H9 (cell line): ENCODE measurements around the gene MYMX. TPM values are rescaled to one million over a fixed set of nuclear protein-coding genes. Genes with fewer than 3 reads are reported as not detected.

ENCODE experiments used
- DNase-seq: peaks from one replicate; pipeline ENCODE4 v3.0.0-alpha.2; 2017
- H2AFZ ChIP-seq: one replicate; pipeline ENCODE4 v1.6.1; 2013; ENCODE audit warnings: mild to moderate bottlenecking, low read length, control low read depth, moderate library complexity
- H2AK5ac ChIP-seq: 2 replicates; pipeline ENCODE4 v1.6.1; 2013; ENCODE audit warnings: low read length, control low read depth, mixed read lengths; ENCODE audit not compliant: insufficient read length
- H2BK120ac ChIP-seq: one replicate; pipeline ENCODE4 v1.6.1; 2013; ENCODE audit warnings: low read depth, mild to moderate bottlenecking, low read length, control low read depth, inconsistent platforms; ENCODE audit not compliant: poor library complexity, severe bottlenecking
- H2BK12ac ChIP-seq: 2 replicates; pipeline ENCODE4 v1.6.1; 2013; ENCODE audit warnings: low read length, control low read depth, mixed read lengths, low read depth; ENCODE audit not compliant: insufficient read length
- H2BK15ac ChIP-seq: 2 replicates; pipeline ENCODE4 v1.6.1; 2013; ENCODE audit warnings: low read depth, low read length, control low read depth
- H2BK20ac ChIP-seq: one replicate; pipeline ENCODE4 v1.6.1; 2013; ENCODE audit warnings: low read depth, mild to moderate bottlenecking, low read length, control low read depth, inconsistent platforms; ENCODE audit not compliant: poor library complexity, severe bottlenecking
- H2BK5ac ChIP-seq: 2 replicates; pipeline ENCODE4 v1.6.1; 2013; ENCODE audit warnings: low read length, control low read depth, mixed read lengths; ENCODE audit not compliant: insufficient read length
- H3K14ac ChIP-seq: 2 replicates; pipeline ENCODE4 v1.6.1; 2013; ENCODE audit warnings: low read length, control low read depth; ENCODE audit not compliant: insufficient read depth
- H3K18ac ChIP-seq: 2 replicates; pipeline ENCODE4 v1.6.1; 2013; ENCODE audit warnings: low read depth, mild to moderate bottlenecking, mixed read lengths, low read length, control low read depth; ENCODE audit not compliant: insufficient read length
- H3K23ac ChIP-seq: 2 replicates; pipeline ENCODE4 v1.6.1; 2013; ENCODE audit warnings: low read length, control low read depth, mixed read lengths, low read depth; ENCODE audit not compliant: insufficient read length
- H3K23me2 ChIP-seq: 2 replicates; pipeline ENCODE4 v1.6.1; 2013; ENCODE audit warnings: low read depth, mild to moderate bottlenecking, mixed read lengths, low read length, control low read depth; ENCODE audit not compliant: insufficient read length, poor library complexity, severe bottlenecking
- H3K27ac ChIP-seq: 2 replicates; pipeline ENCODE4 v1.5.1; 2013; ENCODE audit warnings: low read length, control low read depth, mixed read lengths, low read depth; ENCODE audit not compliant: insufficient read length
- H3K27me3 ChIP-seq: 2 replicates; pipeline ENCODE4 v1.6.1; 2013; ENCODE audit warnings: low read length, control low read depth, inconsistent platforms; ENCODE audit not compliant: insufficient read depth
- H3K4ac ChIP-seq: 2 replicates; pipeline ENCODE4 v1.6.1; 2013; ENCODE audit warnings: low read depth, mild to moderate bottlenecking, control low read depth, inconsistent platforms, low read length, moderate library complexity
- H3K4me1 ChIP-seq: 2 replicates; pipeline ENCODE4 v1.6.1; 2013; ENCODE audit warnings: low read length, control low read depth, inconsistent platforms; ENCODE audit not compliant: insufficient read depth
- H3K4me2 ChIP-seq: 2 replicates; pipeline ENCODE4 v1.6.1; 2013; ENCODE audit warnings: low read length, control low read depth, mixed read lengths; ENCODE audit not compliant: insufficient read length, insufficient read depth
- H3K56ac ChIP-seq: 2 replicates; pipeline ENCODE4 v1.6.1; 2013; ENCODE audit warnings: low read depth, mild to moderate bottlenecking, mixed read lengths, low read length, control low read depth; ENCODE audit not compliant: insufficient read length
- H3K79me1 ChIP-seq: 2 replicates; pipeline ENCODE4 v1.6.1; 2013; ENCODE audit warnings: low read depth, mild to moderate bottlenecking, moderate library complexity, low read length, control low read depth, inconsistent platforms; ENCODE audit not compliant: insufficient read depth, poor library complexity, severe bottlenecking
- H3K79me2 ChIP-seq: 2 replicates; pipeline ENCODE4 v1.6.1; 2013; ENCODE audit warnings: low read length, control low read depth, inconsistent platforms; ENCODE audit not compliant: insufficient read depth
- H3K9ac ChIP-seq: 2 replicates; pipeline ENCODE4 v1.6.1; 2013; ENCODE audit warnings: low read length, control low read depth, mixed read lengths; ENCODE audit not compliant: insufficient read length; ENCODE audit errors: extremely low read depth
- H3K9me3 ChIP-seq: one replicate; pipeline ENCODE4 v1.6.1; 2013; ENCODE audit warnings: low read depth, low read length, inconsistent platforms; ENCODE audit not compliant: control insufficient read depth
- H3T11ph ChIP-seq: one replicate; pipeline ENCODE4 v1.6.1; 2013; ENCODE audit warnings: mild to moderate bottlenecking, low read length, control low read depth, inconsistent platforms
- H4K20me1 ChIP-seq: one replicate; pipeline ENCODE4 v1.6.1; 2013; ENCODE audit not compliant: control insufficient read depth, insufficient read length, insufficient read depth
- H4K5ac ChIP-seq: 2 replicates; pipeline ENCODE4 v1.6.1; 2013; ENCODE audit warnings: low read depth, mild to moderate bottlenecking, mixed read lengths, low read length, control low read depth; ENCODE audit not compliant: insufficient read length
- H4K8ac ChIP-seq: replicated peaks from 2 replicates; pipeline ENCODE4 v1.6.1; 2013; ENCODE audit warnings: low read length, control low read depth, mixed read lengths, low read depth; ENCODE audit not compliant: insufficient read length
- H4K91ac ChIP-seq: 2 replicates; pipeline ENCODE4 v1.6.1; 2013; ENCODE audit warnings: low read depth, mild to moderate bottlenecking, moderate library complexity, mixed read lengths, low read length, control low read depth; ENCODE audit not compliant: insufficient read length
- H3K27ac Mint-ChIP-seq, 3 experiments: 2 replicates in 2 of 3; 3 replicates in 1 of 3; pipeline ENCODE4 v1.8.0; 2020 to 2021; ENCODE audit warnings: mixed read lengths in 3 of 3, mild to moderate bottlenecking in 1 of 3, moderate library complexity in 1 of 3
- H3K27me3 Mint-ChIP-seq: 2 replicates; pipeline ENCODE4 v1.8.0; 2021; ENCODE audit warnings: low read depth, mild to moderate bottlenecking, moderate library complexity, mixed read lengths
- H3K36me3 Mint-ChIP-seq, 3 experiments: 2 replicates in 2 of 3; 3 replicates in 1 of 3; pipeline ENCODE4 v1.8.0; 2020 to 2021; ENCODE audit warnings: low read depth in 3 of 3, mixed read lengths in 3 of 3; ENCODE audit not compliant: insufficient read depth in 1 of 3
- H3K4me1 Mint-ChIP-seq, 2 experiments: 2 replicates each; pipeline ENCODE4 v1.8.0; 2020; ENCODE audit warnings: mixed read lengths in 2 of 2
- H3K4me3 Mint-ChIP-seq, 2 experiments: 2 replicates in 1 of 2; 3 replicates in 1 of 2; pipeline ENCODE4 v1.8.0; 2020 to 2021; ENCODE audit warnings: mild to moderate bottlenecking in 2 of 2, mixed read lengths in 2 of 2, moderate library complexity in 1 of 2
- H3K9me3 Mint-ChIP-seq, 2 experiments: 2 replicates in 1 of 2; 3 replicates in 1 of 2; pipeline ENCODE4 v1.8.0; 2020; ENCODE audit warnings: mild to moderate bottlenecking in 2 of 2, mixed read lengths in 2 of 2, moderate library complexity in 1 of 2
- WGBS: extraction: QIAGEN DNeasy Blood & Tissue Kit; methylation state at CpG from one replicate; pipeline ENCODE4 v1.1.7; 2013; ENCODE audit warnings: missing lambda C conversion rate, low lambda C conversion rate, mixed read lengths; ENCODE audit not compliant: insufficient read length; ENCODE audit errors: extremely low coverage; 5-methylcytosine and 5-hydroxymethylcytosine counted together
- total RNA-seq: library from RNA; stranded (reverse); gene quantifications from 2 replicates; pipeline ENCODE4 v1.2.1, GENCODE V29; 2021
- TF ChIP-seq, protein P1 (sequence below): fragments of 200-600 bp; sonication (generic); conservative IDR thresholded peaks from 3 replicates; pipeline ENCODE4 v1.8.0; 2021; ENCODE audit warnings: antibody characterized with exemption, mild to moderate bottlenecking

MYMX gene
- total RNA-seq, 1 experiment from 2014 or later = 1.1 TPM

GRCh38 chr6:44221291-44221960, 4.7 kb downstream of the MYMX start:
- Histone ChIP-seq H2AFZ (no peak overlapping the region), H3K56ac (no peak overlapping the region), H3K9me3 (no peaks in the 10 kb centered on the region), H3K79me1 (peaks cover 17% of the 10 kb centered on the region), H3K23me2 (peaks cover 22% of the 10 kb centered on the region), H3K18ac (no peak overlapping the region), H2BK20ac (no peak overlapping the region), H2BK5ac (no peak overlapping the region), H3K27ac (no peak overlapping the region), H2BK12ac (no peak overlapping the region), H3K9ac (no peak overlapping the region), H2BK120ac (no peak overlapping the region), H4K91ac (no peak overlapping the region), H2BK15ac (no peak overlapping the region), H3K79me2 (peaks cover 17% of the 10 kb centered on the region; the same call in 1 of the 2 replicates), H3K27me3 (no peaks in the 10 kb centered on the region), H3K4me2 (no peak overlapping the region), H4K8ac (no peak overlapping the region), H2AK5ac (no peak overlapping the region), H4K5ac (no peak overlapping the region), H3K23ac (no peak overlapping the region), H3K14ac (no peak overlapping the region), H3K4me1 (peaks cover 22% of the 10 kb centered on the region; the same call in 1 of the 2 replicates), H3K4ac (no peak overlapping the region), H4K20me1 (no peaks in the 10 kb centered on the region), H3T11ph (no peak overlapping the region)
- Mint-ChIP-seq H3K4me3 (peak overlapping the region in 1 of 2 experiments; percentile 54; a peak in 3 of 5 replicates), H3K36me3 (peaks cover 0 to 3% (median 2%) of the 10 kb centered on the region in 3 experiments; a peak in 3 of 7 replicates), H3K27ac (peak overlapping the region; percentile 25 to 85 (median 81); a peak in 5 of 7 replicates), H3K9me3 (no peaks in the 10 kb centered on the region; a peak in 1 of 5 replicates), H3K27me3 (peaks cover 3% of the 10 kb centered on the region), H3K4me1 (peaks cover 70 to 72% of the 10 kb centered on the region in 2 experiments)
- no CpG with 5 or more reads among the region's 4 CpGs for WGBS
- DNase-seq = peak; percentile 80
- TF ChIP-seq, protein P1, sequence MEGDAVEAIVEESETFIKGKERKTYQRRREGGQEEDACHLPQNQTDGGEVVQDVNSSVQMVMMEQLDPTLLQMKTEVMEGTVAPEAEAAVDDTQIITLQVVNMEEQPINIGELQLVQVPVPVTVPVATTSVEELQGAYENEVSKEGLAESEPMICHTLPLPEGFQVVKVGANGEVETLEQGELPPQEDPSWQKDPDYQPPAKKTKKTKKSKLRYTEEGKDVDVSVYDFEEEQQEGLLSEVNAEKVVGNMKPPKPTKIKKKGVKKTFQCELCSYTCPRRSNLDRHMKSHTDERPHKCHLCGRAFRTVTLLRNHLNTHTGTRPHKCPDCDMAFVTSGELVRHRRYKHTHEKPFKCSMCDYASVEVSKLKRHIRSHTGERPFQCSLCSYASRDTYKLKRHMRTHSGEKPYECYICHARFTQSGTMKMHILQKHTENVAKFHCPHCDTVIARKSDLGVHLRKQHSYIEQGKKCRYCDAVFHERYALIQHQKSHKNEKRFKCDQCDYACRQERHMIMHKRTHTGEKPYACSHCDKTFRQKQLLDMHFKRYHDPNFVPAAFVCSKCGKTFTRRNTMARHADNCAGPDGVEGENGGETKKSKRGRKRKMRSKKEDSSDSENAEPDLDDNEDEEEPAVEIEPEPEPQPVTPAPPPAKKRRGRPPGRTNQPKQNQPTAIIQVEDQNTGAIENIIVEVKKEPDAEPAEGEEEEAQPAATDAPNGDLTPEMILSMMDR = peak; percentile 71
